Liver (tissue), 3 donors: ENCODE measurements around the gene WNK2.

Experiments
- JUND ChIP-seq, 2 donors: IDR thresholded peaks; 2 replicates each; pipeline ENCODE4 v1.6.1; 2016; ENCODE audit warnings: antibody characterized with exemption in 2 of 2
- RAD21 ChIP-seq, 2 donors: IDR thresholded peaks; 2 replicates each; pipeline ENCODE4 v1.6.1; 2016; ENCODE audit warnings: antibody characterized with exemption in 2 of 2, mild to moderate bottlenecking in 2 of 2
- SP1 ChIP-seq: IDR thresholded peaks from 2 replicates; pipeline ENCODE4 v1.6.1; 2018; ENCODE audit warnings: antibody characterized with exemption, mild to moderate bottlenecking
- TAF1 ChIP-seq: conservative IDR thresholded peaks from 2 replicates; pipeline ENCODE4 v1.6.1; 2016; ENCODE audit warnings: antibody characterized with exemption, mild to moderate bottlenecking
- YY1 ChIP-seq: IDR thresholded peaks from 2 replicates; pipeline ENCODE4 v1.6.1; 2016; ENCODE audit warnings: antibody characterized with exemption, mild to moderate bottlenecking
- TF ChIP-seq, protein P1 (sequence below): fragments of 150-350 bp; IDR thresholded peaks from 2 replicates; pipeline ENCODE4 v1.5.1; 2017; ENCODE audit warnings: improper control_type of control experiment, low read depth, low read length; ENCODE audit not compliant: missing input control
- TF ChIP-seq, protein P2 (sequence below): IDR thresholded peaks from 2 replicates; pipeline ENCODE4 v1.6.1; 2016; ENCODE audit warnings: antibody characterized with exemption, mild to moderate bottlenecking
- TF ChIP-seq, protein P3 (sequence below): IDR thresholded peaks from 2 replicates; pipeline ENCODE4 v1.6.1; 2016; ENCODE audit warnings: antibody characterized with exemption
- TF ChIP-seq, protein P4 (sequence below): IDR thresholded peaks from 2 replicates; pipeline ENCODE4 v1.6.1; 2016; ENCODE audit warnings: antibody characterized with exemption
- donor health status: healthy.
- donor health status: healthy.

DNA sequence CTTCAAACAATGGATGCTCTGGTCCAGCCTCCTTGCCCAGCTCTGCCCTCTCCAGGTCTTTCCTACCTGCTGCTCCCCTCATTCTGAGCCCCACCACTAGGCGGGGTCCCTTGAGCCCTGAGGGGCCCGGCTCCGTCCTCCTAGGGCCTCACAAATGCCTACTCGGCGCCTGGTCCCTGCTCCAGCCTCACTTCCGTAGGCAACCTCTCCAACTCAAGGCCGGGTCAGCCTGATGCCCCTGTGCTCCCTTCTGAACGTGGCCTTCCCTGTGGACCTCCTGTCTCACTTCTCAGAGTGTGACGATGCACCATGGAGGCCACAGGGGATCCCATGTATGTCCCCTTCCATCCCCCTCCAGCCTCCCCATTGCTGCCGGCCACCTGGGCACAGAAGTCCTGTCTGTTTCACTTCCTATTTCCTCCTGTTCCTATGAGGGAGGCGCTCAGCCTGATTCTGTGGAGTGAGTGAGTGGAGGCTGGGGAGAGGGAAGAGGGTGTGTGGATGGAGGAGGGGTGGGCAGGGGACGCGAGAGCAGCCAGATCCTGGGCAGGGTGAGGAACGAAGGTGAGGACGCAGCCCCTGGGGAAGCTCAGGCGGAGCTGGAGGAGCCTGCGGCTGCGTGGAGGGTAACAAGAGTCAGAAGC lies 140.4 kb downstream of the WNK2 start:
- TF ChIP-seq, protein P1, sequence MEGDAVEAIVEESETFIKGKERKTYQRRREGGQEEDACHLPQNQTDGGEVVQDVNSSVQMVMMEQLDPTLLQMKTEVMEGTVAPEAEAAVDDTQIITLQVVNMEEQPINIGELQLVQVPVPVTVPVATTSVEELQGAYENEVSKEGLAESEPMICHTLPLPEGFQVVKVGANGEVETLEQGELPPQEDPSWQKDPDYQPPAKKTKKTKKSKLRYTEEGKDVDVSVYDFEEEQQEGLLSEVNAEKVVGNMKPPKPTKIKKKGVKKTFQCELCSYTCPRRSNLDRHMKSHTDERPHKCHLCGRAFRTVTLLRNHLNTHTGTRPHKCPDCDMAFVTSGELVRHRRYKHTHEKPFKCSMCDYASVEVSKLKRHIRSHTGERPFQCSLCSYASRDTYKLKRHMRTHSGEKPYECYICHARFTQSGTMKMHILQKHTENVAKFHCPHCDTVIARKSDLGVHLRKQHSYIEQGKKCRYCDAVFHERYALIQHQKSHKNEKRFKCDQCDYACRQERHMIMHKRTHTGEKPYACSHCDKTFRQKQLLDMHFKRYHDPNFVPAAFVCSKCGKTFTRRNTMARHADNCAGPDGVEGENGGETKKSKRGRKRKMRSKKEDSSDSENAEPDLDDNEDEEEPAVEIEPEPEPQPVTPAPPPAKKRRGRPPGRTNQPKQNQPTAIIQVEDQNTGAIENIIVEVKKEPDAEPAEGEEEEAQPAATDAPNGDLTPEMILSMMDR = no peak
- TF ChIP-seq YY1 (no peak), JUND (IDR thresholded peaks at IDR 0.05) (no peak), TAF1 (no peak), SP1 (no peak), RAD21 (IDR thresholded peaks at IDR 0.05) (no peak)
- TF ChIP-seq, protein P2, sequence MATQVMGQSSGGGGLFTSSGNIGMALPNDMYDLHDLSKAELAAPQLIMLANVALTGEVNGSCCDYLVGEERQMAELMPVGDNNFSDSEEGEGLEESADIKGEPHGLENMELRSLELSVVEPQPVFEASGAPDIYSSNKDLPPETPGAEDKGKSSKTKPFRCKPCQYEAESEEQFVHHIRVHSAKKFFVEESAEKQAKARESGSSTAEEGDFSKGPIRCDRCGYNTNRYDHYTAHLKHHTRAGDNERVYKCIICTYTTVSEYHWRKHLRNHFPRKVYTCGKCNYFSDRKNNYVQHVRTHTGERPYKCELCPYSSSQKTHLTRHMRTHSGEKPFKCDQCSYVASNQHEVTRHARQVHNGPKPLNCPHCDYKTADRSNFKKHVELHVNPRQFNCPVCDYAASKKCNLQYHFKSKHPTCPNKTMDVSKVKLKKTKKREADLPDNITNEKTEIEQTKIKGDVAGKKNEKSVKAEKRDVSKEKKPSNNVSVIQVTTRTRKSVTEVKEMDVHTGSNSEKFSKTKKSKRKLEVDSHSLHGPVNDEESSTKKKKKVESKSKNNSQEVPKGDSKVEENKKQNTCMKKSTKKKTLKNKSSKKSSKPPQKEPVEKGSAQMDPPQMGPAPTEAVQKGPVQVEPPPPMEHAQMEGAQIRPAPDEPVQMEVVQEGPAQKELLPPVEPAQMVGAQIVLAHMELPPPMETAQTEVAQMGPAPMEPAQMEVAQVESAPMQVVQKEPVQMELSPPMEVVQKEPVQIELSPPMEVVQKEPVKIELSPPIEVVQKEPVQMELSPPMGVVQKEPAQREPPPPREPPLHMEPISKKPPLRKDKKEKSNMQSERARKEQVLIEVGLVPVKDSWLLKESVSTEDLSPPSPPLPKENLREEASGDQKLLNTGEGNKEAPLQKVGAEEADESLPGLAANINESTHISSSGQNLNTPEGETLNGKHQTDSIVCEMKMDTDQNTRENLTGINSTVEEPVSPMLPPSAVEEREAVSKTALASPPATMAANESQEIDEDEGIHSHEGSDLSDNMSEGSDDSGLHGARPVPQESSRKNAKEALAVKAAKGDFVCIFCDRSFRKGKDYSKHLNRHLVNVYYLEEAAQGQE = no peak
- TF ChIP-seq, protein P3, sequence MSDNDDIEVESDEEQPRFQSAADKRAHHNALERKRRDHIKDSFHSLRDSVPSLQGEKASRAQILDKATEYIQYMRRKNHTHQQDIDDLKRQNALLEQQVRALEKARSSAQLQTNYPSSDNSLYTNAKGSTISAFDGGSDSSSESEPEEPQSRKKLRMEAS = no peak
- TF ChIP-seq, protein P4, sequence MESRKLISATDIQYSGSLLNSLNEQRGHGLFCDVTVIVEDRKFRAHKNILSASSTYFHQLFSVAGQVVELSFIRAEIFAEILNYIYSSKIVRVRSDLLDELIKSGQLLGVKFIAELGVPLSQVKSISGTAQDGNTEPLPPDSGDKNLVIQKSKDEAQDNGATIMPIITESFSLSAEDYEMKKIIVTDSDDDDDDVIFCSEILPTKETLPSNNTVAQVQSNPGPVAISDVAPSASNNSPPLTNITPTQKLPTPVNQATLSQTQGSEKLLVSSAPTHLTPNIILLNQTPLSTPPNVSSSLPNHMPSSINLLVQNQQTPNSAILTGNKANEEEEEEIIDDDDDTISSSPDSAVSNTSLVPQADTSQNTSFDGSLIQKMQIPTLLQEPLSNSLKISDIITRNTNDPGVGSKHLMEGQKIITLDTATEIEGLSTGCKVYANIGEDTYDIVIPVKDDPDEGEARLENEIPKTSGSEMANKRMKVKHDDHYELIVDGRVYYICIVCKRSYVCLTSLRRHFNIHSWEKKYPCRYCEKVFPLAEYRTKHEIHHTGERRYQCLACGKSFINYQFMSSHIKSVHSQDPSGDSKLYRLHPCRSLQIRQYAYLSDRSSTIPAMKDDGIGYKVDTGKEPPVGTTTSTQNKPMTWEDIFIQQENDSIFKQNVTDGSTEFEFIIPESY = no peak
